Measurements from ENCODE around the gene IMP3. TPM values are rescaled to one million over a fixed set of nuclear protein-coding genes. Genes with fewer than 3 reads are reported as not detected.
"Not testable (repeated sequence)": the region's sequence is repeated elsewhere in the genome, so short reads cannot be mapped to it uniquely, and the experiment has no call there.

IMP3 gene
- 100 to 1,000 TPM; 139 to 273 (median 180) TPM for total RNA-seq

GRCh38 chr15:75639709-75640482 is at the start of gene IMP3:
Gene IMP3 (minus strand): TSS chr15:75640224. CDS start chr15:75640168, 56 bp downstream.
- Histone ChIP-seq H3K4me3 (peak within 1 kb of the TSS; percentile 85), H3K9me3 (no peaks in the 10 kb centered on the region), H3K27me3 (no peaks in the 10 kb centered on the region), H3K4me1 (peaks cover 52% of the 10 kb centered on the region), H3K27ac (peak within 1 kb of the TSS; percentile 96), H3K36me3 (peaks cover 6% of the 10 kb centered on the region)
- TF ChIP-seq POLR2AphosphoS5 (IDR thresholded peaks at IDR 0.05) (peak; percentile 92 to 97 (median 94)), POLR2A (IDR thresholded peaks at IDR 0.05) (peak; percentile 74 to 89), EP300 (IDR thresholded peaks at IDR 0.05) (no peak)
- peak; percentile 98 to 99 for DNase-seq (ENCODE audit: low spot score in 2 of 2)
- 0% methylated on average over 4 of the region's 83 CpGs for WGBS

- H3K4me3 ChIP-seq; H3K27ac ChIP-seq; H3K27me3 ChIP-seq; H3K9me3 ChIP-seq; DNase-seq (ENCODE audit: low spot score in 2 of 2): not testable (repeated sequence)
- Histone ChIP-seq H3K4me1 (peaks cover 25% of the 10 kb centered on the region), H3K36me3 (peaks cover 14% of the 10 kb centered on the region)
- WGBS: 87% methylated on average over 10 of the region's 20 CpGs
Measured at GRCh38 chr15:75689429-75689828, 49.4 kb upstream of the IMP3 start.

- no peak overlapping the region for H3K4me3 ChIP-seq
- H3K27ac ChIP-seq: no peak overlapping the region
- peaks cover 14% of the 10 kb centered on the region for H3K36me3 ChIP-seq
- H3K4me1 ChIP-seq: peaks cover 20% of the 10 kb centered on the region
- H3K27me3 ChIP-seq: peaks cover 6% of the 10 kb centered on the region
- DNase-seq (ENCODE audit: low spot score in 2 of 2): no peak
- no peak for TF ChIP-seq CTCF (IDR thresholded peaks at IDR 0.05)
- TF ChIP-seq POLR2A (IDR thresholded peaks at IDR 0.05): no peak
- TF ChIP-seq EP300 (IDR thresholded peaks at IDR 0.05): no peak
- no peak for TF ChIP-seq POLR2AphosphoS5 (IDR thresholded peaks at IDR 0.05)
- H3K9me3 ChIP-seq: no peaks in the 10 kb centered on the region
- whole genome bisulfite sequencing: no CpG with 5 or more reads among the region's 26 CpGs
Measured at GRCh38 chr15:75688831-75689230, 48.8 kb upstream of the IMP3 start.

- DNase-seq (ENCODE audit: low spot score in 2 of 2): no peak
- TF ChIP-seq EP300 (IDR thresholded peaks at IDR 0.05): no peak
- TF ChIP-seq POLR2AphosphoS5 (IDR thresholded peaks at IDR 0.05): no peak
Measured at GRCh38 chr15:75688278-75688557, 48.2 kb upstream of the IMP3 start.

GRCh38 chr15:75687486-75688277 is 47.7 kb upstream of the IMP3 start:
- DNase-seq (ENCODE audit: low spot score in 2 of 2): no peak
- no peak overlapping the region for H3K27ac ChIP-seq
- WGBS: 91% methylated on average over 27 of the region's 44 CpGs
- no peaks in the 10 kb centered on the region for H3K9me3 ChIP-seq
- TF ChIP-seq POLR2AphosphoS5 (IDR thresholded peaks at IDR 0.05): no peak
- TF ChIP-seq EP300 (IDR thresholded peaks at IDR 0.05): no peak
- TF ChIP-seq POLR2A (IDR thresholded peaks at IDR 0.05): no peak
- no peak for TF ChIP-seq CTCF (IDR thresholded peaks at IDR 0.05)
- no peak overlapping the region for H3K4me3 ChIP-seq
- H3K27me3 ChIP-seq: peaks cover 6% of the 10 kb centered on the region
- H3K36me3 ChIP-seq: peaks cover 14% of the 10 kb centered on the region
- peaks cover 20% of the 10 kb centered on the region for H3K4me1 ChIP-seq

More at GRCh38 chr15:75688278-75688557, 48.2 kb upstream of the IMP3 start:
- WGBS: 89% methylated on average over 7 of the region's 7 CpGs
- peaks cover 6% of the 10 kb centered on the region for H3K27me3 ChIP-seq
- H3K9me3 ChIP-seq: no peaks in the 10 kb centered on the region
- peaks cover 14% of the 10 kb centered on the region for H3K36me3 ChIP-seq
- no peak overlapping the region for H3K27ac ChIP-seq
- H3K4me3 ChIP-seq: no peak overlapping the region
- H3K4me1 ChIP-seq: peaks cover 20% of the 10 kb centered on the region

- DNase-seq (ENCODE audit: low spot score in 2 of 2); H3K9me3 ChIP-seq; H3K4me3 ChIP-seq; H3K27ac ChIP-seq; H3K27me3 ChIP-seq: not testable (repeated sequence)
- Histone ChIP-seq H3K4me1 (peaks cover 20% of the 10 kb centered on the region), H3K36me3 (peaks cover 14% of the 10 kb centered on the region)
- peak; percentile 57 to 90 for TF ChIP-seq CTCF (IDR thresholded peaks at IDR 0.05)
- WGBS: 61% methylated on average over 6 of the region's 14 CpGs
Measured at GRCh38 chr15:75686212-75686642, 46.2 kb upstream of the IMP3 start.
